ENCODE measurements around the gene SH3PXD2B.
"Not testable (repeated sequence)": the region's sequence is repeated elsewhere in the genome, so short reads cannot be mapped to it uniquely, and the experiment has no call there.

Gene SH3PXD2B

GRCh38 chr5:172417130-172417841 is 37.0 kb downstream of the SH3PXD2B start:
- no peak for DNase-seq

GRCh38 chr5:172415362-172416275 is 38.7 kb downstream of the SH3PXD2B start:
- no peak for DNase-seq

GRCh38 chr5:172414531-172415361 is 39.6 kb downstream of the SH3PXD2B start:
- no peak for DNase-seq

DNA sequence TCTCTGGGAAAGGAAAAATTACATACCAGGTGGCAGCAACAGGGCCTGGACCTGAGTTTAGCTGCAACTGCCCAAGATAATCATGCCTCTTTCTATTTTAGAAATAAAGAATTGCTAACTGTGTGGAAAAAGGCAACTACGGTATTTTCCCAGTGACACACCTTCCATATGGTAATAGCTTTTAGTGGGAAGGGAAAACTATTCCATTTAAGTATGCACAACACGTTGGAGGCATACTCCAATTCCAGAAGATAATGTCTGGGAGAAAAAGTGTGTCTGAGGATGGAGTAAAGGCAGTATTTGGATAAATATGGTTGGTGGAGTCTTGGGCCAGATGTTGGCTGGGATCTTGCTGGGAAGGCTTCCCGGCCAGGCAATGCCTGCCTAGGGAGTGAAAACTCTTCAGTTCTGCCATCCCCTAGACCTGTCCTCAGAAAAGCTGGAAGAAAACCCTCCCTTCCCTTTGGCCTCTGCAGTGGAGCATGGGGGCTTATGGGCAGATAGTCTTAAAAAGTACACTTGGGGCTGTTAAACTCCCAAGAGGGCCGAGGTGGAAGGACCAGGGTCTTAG is 40.6 kb downstream of the SH3PXD2B start:
- no peak for DNase-seq

- no peak for DNase-seq
Observed at GRCh38 chr5:172412724-172413286, 41.5 kb downstream of the SH3PXD2B start.

DNA sequence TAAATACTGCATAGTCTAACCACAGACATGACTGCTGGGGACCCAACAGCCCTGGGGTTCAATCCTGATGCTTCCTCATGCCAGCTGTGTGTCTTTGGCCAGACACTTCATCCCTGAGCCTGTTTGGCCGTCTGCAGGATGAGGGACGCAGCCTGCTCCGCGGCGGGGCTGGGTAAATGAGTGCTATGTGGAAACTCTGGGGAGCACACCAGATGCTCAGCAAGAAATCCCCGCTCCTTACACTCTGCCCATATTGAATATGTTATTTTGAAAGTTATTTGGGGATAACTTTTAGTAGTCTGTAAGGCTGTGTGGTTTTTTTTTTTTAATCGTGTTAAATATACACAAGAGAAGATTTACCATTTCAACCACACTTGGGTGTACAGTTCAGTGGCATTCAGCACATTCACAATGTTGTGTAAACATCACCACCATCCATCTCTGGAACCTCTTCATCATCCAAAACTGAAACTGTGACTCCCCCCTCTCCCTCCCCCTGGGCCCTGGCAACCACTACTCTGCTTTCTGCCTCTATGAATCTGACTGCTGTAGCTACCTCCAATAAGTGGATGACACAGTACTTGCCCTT is 42.7 kb downstream of the SH3PXD2B start:
- no peak for DNase-seq

- DNase-seq, result no peak
Observed at GRCh38 chr5:172410662-172411483, 43.5 kb downstream of the SH3PXD2B start.

DNA sequence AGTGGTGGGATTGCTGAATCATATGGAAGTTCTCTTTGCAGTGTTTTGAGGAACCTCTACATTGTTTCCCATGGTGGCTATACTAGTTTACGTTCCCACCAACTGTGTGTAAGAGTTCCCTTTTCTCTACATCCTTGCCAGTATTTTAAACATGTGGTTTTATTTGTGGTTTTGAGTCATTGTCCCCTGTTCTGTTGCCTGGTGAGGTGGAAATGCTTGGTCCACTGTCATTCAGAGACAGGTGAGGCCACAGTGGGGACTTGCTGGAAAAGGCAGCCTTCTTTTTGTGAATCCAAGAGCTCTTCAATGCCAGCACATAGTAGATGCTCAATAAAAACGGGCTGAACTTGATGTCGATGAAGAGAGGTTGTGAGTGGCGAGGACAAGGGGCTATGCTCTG is 44.2 kb downstream of the SH3PXD2B start:
- no peak for DNase-seq

- DNase-seq, result not testable (repeated sequence)
Observed at GRCh38 chr5:172409477-172409876, 44.8 kb downstream of the SH3PXD2B start.

- DNase-seq, result no peak
Observed at GRCh38 chr5:172407822-172408221, 46.5 kb downstream of the SH3PXD2B start.

GRCh38 chr5:172407241-172407691 is 47.1 kb downstream of the SH3PXD2B start:
- no peak for DNase-seq

GRCh38 chr5:172405226-172406107 is 48.9 kb downstream of the SH3PXD2B start:
- DNase-seq, result no peak

DNA sequence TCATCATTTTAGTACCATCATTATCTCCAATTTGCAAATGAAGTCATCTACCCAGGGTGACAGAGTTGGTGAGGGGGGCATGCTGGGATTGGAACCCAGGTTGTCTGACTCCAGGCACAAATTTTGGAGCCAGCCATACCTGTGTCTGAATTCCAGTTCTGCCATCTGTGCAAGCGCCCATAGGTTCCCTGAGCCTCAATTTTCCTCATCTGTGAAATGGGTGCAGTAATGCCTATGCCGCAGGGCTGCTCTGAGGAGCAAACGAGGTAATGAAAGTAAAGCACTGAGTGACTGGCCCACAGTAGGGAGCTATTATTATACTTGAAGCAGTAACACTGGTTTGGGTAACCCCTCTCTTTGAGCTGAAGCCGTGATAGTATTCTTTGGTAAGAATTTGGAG is 49.6 kb downstream of the SH3PXD2B start:
- no peak for DNase-seq

GRCh38 chr5:172403817-172404216 is 50.5 kb downstream of the SH3PXD2B start:
- no peak for DNase-seq

DNA sequence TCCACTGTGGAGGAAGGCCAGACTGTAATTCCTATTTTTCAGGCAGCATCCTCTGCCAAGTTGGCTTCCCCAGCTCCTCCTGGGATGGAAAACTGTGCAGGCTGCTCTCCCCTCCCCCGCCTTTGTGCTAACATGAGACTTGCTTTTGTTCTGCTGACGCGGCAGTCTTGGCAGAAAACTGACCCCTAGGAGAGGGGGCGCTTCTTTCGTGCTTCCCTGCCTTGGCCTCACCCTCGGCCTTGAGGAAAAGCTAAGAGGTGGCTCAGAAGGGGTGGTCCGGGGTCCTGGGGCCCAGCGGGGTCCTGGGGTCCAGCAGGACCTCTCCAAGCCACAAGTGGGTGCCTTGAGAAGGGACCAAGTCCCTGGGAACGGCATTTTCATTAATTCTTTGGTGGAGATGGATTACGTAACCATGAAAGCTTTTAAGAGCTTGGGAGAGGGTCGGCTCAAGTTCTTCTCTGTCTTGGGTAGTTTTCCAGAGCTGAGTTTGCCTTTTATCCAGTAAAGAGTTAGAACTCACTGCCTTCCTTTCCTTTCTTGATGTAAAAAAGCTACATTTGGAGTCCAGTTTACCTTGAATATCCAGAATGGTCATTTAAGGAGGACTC is 51.0 kb downstream of the SH3PXD2B start:
- DNase-seq, result no peak

GRCh38 chr5:172402531-172403188 is 51.7 kb downstream of the SH3PXD2B start:
- DNase-seq, result no peak

GRCh38 chr5:172402031-172402430 is 52.3 kb downstream of the SH3PXD2B start:
- DNase-seq, result not testable (repeated sequence)

- DNase-seq, result no peak
Observed at GRCh38 chr5:172399826-172400225, 54.5 kb downstream of the SH3PXD2B start.

- no peak for DNase-seq
Observed at GRCh38 chr5:172399336-172399735, 55.0 kb downstream of the SH3PXD2B start.
